SK-N-SH treated with all-trans-retinoic acid at 6 μM for 48 hours (cell line): ENCODE results near the gene IFI27L2.

Experiments
- ATAC-seq: fragments of 200-7000 bp; cut with Tn5 transposase; 3 replicates; pipeline ENCODE4 v1.9.1; 2020; ENCODE audit warnings: mild to moderate bottlenecking, moderate library complexity
- ARNTL ChIP-seq: fragments of 450-650 bp; formaldehyde crosslinking; IDR thresholded peaks from 2 replicates; pipeline ENCODE4 v1.5.0; 2020; ENCODE audit warnings: low read depth, mild to moderate bottlenecking, moderate library complexity, borderline replicate concordance
- BACH2 ChIP-seq: fragments of 250-450 bp; sonication (Bioruptor Pico); IDR thresholded peaks from 2 replicates; pipeline ENCODE4 v1.9.0; 2021; ENCODE audit warnings: mild to moderate bottlenecking, borderline replicate concordance
- CSDC2 ChIP-seq: fragments of 250-450 bp; sonication (Bioruptor Pico); IDR thresholded peaks from 2 replicates; pipeline ENCODE4 v1.5.0; 2020; ENCODE audit warnings: mild to moderate bottlenecking, moderate library complexity
- ESRRG ChIP-seq: fragments of 250-450 bp; sonication (Bioruptor Pico); IDR thresholded peaks from 2 replicates; pipeline ENCODE4 v1.6.1; 2021; ENCODE audit warnings: mild to moderate bottlenecking
- GLIS3 ChIP-seq: fragments of 250-450 bp; sonication (Bioruptor Pico); IDR thresholded peaks from 2 replicates; pipeline ENCODE4 v1.5.0; 2020; ENCODE audit warnings: mild to moderate bottlenecking, moderate library complexity
- ISL1 ChIP-seq: fragments of 250-450 bp; sonication (Bioruptor Pico); IDR thresholded peaks from 2 replicates; pipeline ENCODE4 v2.1.2; 2022; ENCODE audit warnings: mild to moderate bottlenecking, moderate library complexity
- OSR1 ChIP-seq: fragments of 250-450 bp; sonication (Bioruptor Pico); IDR thresholded peaks from 2 replicates; pipeline ENCODE4 v1.8.0; 2022; ENCODE audit warnings: moderate library complexity, mild to moderate bottlenecking, inconsistent platforms
- POU6F1 ChIP-seq: fragments of 250-450 bp; sonication (Bioruptor Pico); IDR thresholded peaks from 2 replicates; pipeline ENCODE4 v1.8.0; 2021; ENCODE audit warnings: low read depth, mild to moderate bottlenecking, moderate library complexity, borderline replicate concordance
- PPARA ChIP-seq: fragments of 250-450 bp; sonication (Bioruptor Pico); IDR thresholded peaks from 2 replicates; pipeline ENCODE4 v1.5.0; 2020; ENCODE audit warnings: mild to moderate bottlenecking, borderline replicate concordance
- RARB ChIP-seq: fragments of 250-450 bp; sonication (Bioruptor Pico); IDR thresholded peaks from 2 replicates; pipeline ENCODE4 v1.8.0; 2021; ENCODE audit warnings: mild to moderate bottlenecking, moderate library complexity
- TCF4 ChIP-seq: fragments of 250-450 bp; sonication (Bioruptor Pico); IDR thresholded peaks from 2 replicates; pipeline ENCODE4 v1.8.0; 2021; ENCODE audit warnings: mild to moderate bottlenecking, moderate library complexity, borderline replicate concordance
- TOX ChIP-seq: fragments of 250-450 bp; sonication (Bioruptor Pico); IDR thresholded peaks from 2 replicates; pipeline ENCODE4 v1.8.0; 2021; ENCODE audit warnings: mild to moderate bottlenecking, moderate library complexity, borderline replicate concordance
- TSHZ2 ChIP-seq: fragments of 250-450 bp; sonication (Bioruptor Pico); IDR thresholded peaks from 2 replicates; pipeline ENCODE4 v1.5.0; 2020; ENCODE audit warnings: mild to moderate bottlenecking, moderate library complexity
- ZFP3 ChIP-seq: fragments of 250-450 bp; sonication (Bioruptor Pico); IDR thresholded peaks from 2 replicates; pipeline ENCODE4 v1.5.0; 2020; ENCODE audit warnings: mild to moderate bottlenecking, moderate library complexity
- ZFP30 ChIP-seq: fragments of 450-650 bp; formaldehyde crosslinking; IDR thresholded peaks from 2 replicates; pipeline ENCODE4 v1.5.0; 2022; ENCODE audit warnings: mild to moderate bottlenecking, moderate library complexity
- ZNF565 ChIP-seq: fragments of 450-650 bp; formaldehyde crosslinking; conservative IDR thresholded peaks from 2 replicates; pipeline ENCODE4 v1.5.0; 2020; ENCODE audit warnings: low read depth, mild to moderate bottlenecking, moderate library complexity
- ZNF70 ChIP-seq: fragments of 450-650 bp; formaldehyde crosslinking; IDR thresholded peaks from 2 replicates; pipeline ENCODE4 v1.5.0; 2020; ENCODE audit warnings: mild to moderate bottlenecking, moderate library complexity
- ZNF8 ChIP-seq: fragments of 450-650 bp; formaldehyde crosslinking; IDR thresholded peaks from 2 replicates; pipeline ENCODE4 v1.5.0; 2020; ENCODE audit warnings: mild to moderate bottlenecking, moderate library complexity
- TF ChIP-seq, protein P1 (sequence below): fragments of 250-450 bp; sonication (Bioruptor Pico); IDR thresholded peaks from 2 replicates; pipeline ENCODE4 v1.8.0; 2020; ENCODE audit warnings: mild to moderate bottlenecking, moderate library complexity, borderline replicate concordance
- TF ChIP-seq, protein P2 (sequence below): fragments of 250-450 bp; sonication (Bioruptor Pico); IDR thresholded peaks from 2 replicates; pipeline ENCODE4 v1.5.1; 2020; ENCODE audit warnings: low read depth, mild to moderate bottlenecking, moderate library complexity
- TF ChIP-seq, protein P3 (sequence below): fragments of 250-450 bp; sonication (Bioruptor Pico); IDR thresholded peaks from 2 replicates; pipeline ENCODE4 v1.5.1; 2021; ENCODE audit warnings: mild to moderate bottlenecking, moderate library complexity

IFI27L2 gene

DNA sequence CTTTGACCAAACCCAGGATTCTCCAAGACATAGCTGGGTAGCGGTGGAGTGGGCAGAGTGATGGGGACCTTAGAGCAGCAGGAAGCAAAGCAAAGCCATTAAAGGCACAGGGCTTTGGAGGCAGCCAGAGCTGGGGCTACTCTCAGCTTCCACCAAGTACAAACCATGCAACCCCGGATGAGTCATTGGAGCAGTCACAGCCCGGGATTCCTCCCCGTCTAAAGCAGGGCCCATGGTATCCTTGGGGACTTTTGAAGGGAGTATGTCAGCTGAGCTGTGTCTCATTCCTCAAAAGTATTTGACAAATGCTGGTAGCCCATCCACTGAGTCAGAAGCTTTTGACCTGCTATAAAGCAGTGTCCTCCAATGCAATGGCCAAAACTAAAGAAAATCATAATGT is 28.6 kb downstream of the IFI27L2 start (continued):
- TF ChIP-seq RARB (no peak), PPARA (CRISPR knock-in tag) (no peak), OSR1 (CRISPR knock-in tag) (no peak), GLIS3 (no peak)
- TF ChIP-seq, protein P1, sequence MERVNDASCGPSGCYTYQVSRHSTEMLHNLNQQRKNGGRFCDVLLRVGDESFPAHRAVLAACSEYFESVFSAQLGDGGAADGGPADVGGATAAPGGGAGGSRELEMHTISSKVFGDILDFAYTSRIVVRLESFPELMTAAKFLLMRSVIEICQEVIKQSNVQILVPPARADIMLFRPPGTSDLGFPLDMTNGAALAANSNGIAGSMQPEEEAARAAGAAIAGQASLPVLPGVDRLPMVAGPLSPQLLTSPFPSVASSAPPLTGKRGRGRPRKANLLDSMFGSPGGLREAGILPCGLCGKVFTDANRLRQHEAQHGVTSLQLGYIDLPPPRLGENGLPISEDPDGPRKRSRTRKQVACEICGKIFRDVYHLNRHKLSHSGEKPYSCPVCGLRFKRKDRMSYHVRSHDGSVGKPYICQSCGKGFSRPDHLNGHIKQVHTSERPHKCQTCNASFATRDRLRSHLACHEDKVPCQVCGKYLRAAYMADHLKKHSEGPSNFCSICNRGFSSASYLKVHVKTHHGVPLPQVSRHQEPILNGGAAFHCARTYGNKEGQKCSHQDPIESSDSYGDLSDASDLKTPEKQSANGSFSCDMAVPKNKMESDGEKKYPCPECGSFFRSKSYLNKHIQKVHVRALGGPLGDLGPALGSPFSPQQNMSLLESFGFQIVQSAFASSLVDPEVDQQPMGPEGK = no peak

GRCh38 chr14:94099006-94099405 is 30.4 kb downstream of the IFI27L2 start:
- TF ChIP-seq TCF4 (CRISPR knock-in tag) (no peak), RARB (no peak), ESRRG (CRISPR knock-in tag) (no peak), ZNF8 (CRISPR knock-in tag) (no peak), ZNF70 (CRISPR knock-in tag) (no peak)
- TF ChIP-seq, all 23 proteins: peak for 0
- no peak for ATAC-seq

GRCh38 chr14:94098326-94098992 is 30.9 kb downstream of the IFI27L2 start:
- no peak for ATAC-seq
- TF ChIP-seq GLIS3 (no peak), ZNF565 (no peak), ARNTL (CRISPR knock-in tag) (no peak), ZFP30 (no peak), ZNF70 (CRISPR knock-in tag) (no peak), OSR1 (CRISPR knock-in tag) (no peak), ZFP3 (CRISPR knock-in tag) (no peak), TOX (no peak), ISL1 (CRISPR knock-in tag) (no peak), TCF4 (CRISPR knock-in tag) (no peak), POU6F1 (CRISPR knock-in tag) (no peak), CSDC2 (no peak), TSHZ2 (CRISPR knock-in tag) (no peak), BACH2 (CRISPR knock-in tag) (no peak), RARB (no peak)
- TF ChIP-seq, protein P2, sequence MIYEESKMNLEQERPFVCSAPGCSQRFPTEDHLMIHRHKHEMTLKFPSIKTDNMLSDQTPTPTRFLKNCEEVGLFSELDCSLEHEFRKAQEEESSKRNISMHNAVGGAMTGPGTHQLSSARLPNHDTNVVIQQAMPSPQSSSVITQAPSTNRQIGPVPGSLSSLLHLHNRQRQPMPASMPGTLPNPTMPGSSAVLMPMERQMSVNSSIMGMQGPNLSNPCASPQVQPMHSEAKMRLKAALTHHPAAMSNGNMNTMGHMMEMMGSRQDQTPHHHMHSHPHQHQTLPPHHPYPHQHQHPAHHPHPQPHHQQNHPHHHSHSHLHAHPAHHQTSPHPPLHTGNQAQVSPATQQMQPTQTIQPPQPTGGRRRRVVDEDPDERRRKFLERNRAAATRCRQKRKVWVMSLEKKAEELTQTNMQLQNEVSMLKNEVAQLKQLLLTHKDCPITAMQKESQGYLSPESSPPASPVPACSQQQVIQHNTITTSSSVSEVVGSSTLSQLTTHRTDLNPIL (CRISPR knock-in tag) = no peak
- TF ChIP-seq, protein P3, sequence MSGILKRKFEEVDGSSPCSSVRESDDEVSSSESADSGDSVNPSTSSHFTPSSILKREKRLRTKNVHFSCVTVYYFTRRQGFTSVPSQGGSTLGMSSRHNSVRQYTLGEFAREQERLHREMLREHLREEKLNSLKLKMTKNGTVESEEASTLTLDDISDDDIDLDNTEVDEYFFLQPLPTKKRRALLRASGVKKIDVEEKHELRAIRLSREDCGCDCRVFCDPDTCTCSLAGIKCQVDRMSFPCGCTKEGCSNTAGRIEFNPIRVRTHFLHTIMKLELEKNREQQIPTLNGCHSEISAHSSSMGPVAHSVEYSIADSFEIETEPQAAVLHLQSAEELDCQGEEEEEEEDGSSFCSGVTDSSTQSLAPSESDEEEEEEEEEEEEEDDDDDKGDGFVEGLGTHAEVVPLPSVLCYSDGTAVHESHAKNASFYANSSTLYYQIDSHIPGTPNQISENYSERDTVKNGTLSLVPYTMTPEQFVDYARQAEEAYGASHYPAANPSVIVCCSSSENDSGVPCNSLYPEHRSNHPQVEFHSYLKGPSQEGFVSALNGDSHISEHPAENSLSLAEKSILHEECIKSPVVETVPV (CRISPR knock-in tag) = no peak
- TF ChIP-seq, protein P1 = no peak
